HepG2 (cell line): ENCODE measurements around the gene ZPBP.

Experiments used
- CC2D1A ChIP-seq: sonication (generic); formaldehyde crosslinking; IDR thresholded peaks from 2 replicates; pipeline ENCODE4 v1.8.1; 2023; ENCODE audit warnings: mild to moderate bottlenecking, missing genetic modification reagents
- CTCF ChIP-seq: sonication (generic); formaldehyde crosslinking; IDR thresholded peaks from 2 replicates; pipeline ENCODE4 v1.5.0; 2020; ENCODE audit warnings: mild to moderate bottlenecking, missing genetic modification reagents, moderate library complexity
- ETV6 ChIP-seq: sonication (generic); formaldehyde crosslinking; conservative IDR thresholded peaks from 2 replicates; pipeline ENCODE4 v1.4.0; 2020; ENCODE audit warnings: missing genetic modification reagents
- FOXO4 ChIP-seq: sonication (generic); formaldehyde crosslinking; conservative IDR thresholded peaks from 2 replicates; pipeline ENCODE4 v1.8.1; 2023; ENCODE audit warnings: missing genetic modification reagents
- JUN ChIP-seq: sonication (generic); formaldehyde crosslinking; IDR thresholded peaks from 2 replicates; pipeline ENCODE4 v1.4.0; 2020; ENCODE audit warnings: mild to moderate bottlenecking, missing genetic modification reagents
- PHF8 ChIP-seq: sonication (generic); formaldehyde crosslinking; IDR thresholded peaks from 2 replicates; pipeline ENCODE4 v1.5.0; 2020; ENCODE audit warnings: missing genetic modification reagents
- POLR2A ChIP-seq, 2 experiments: IDR thresholded peaks; 2 replicates each; pipeline ENCODE4 v1.6.1; 2011; ENCODE audit warnings: low read depth in 2 of 2, low read length in 2 of 2, mild to moderate bottlenecking in 1 of 2, moderate library complexity in 1 of 2; ENCODE audit not compliant: insufficient read depth in 1 of 2
- RAD21 ChIP-seq: fragments of 450-650 bp; formaldehyde crosslinking; IDR thresholded peaks from 2 replicates; pipeline ENCODE4 v1.5.0; 2020; ENCODE audit warnings: mild to moderate bottlenecking
- RFX5 ChIP-seq: IDR thresholded peaks from 2 replicates; pipeline ENCODE4 v1.6.1; 2011; ENCODE audit warnings: low read depth, low read length, improper control_type of control experiment
- RNF219 ChIP-seq: sonication (generic); formaldehyde crosslinking; IDR thresholded peaks from 2 replicates; pipeline ENCODE4 v1.5.0; 2020; ENCODE audit warnings: mild to moderate bottlenecking, missing genetic modification reagents
- YY1 ChIP-seq: IDR thresholded peaks from 2 replicates; pipeline ENCODE4 v1.6.1; 2011; ENCODE audit warnings: low read length, low read depth, moderate library complexity, mild to moderate bottlenecking; ENCODE audit not compliant: insufficient read depth, insufficient replicate concordance
- ZNF234 ChIP-seq: sonication (generic); formaldehyde crosslinking; conservative IDR thresholded peaks from 2 replicates; pipeline ENCODE4 v1.5.1; 2020; ENCODE audit warnings: mild to moderate bottlenecking, missing genetic modification reagents
- ZNF557 ChIP-seq: sonication (generic); formaldehyde crosslinking; IDR thresholded peaks from 2 replicates; pipeline ENCODE4 v1.4.0; 2020; ENCODE audit warnings: missing genetic modification reagents

GRCh38 chr7:50068850-50069551 lies 24.0 kb downstream of the ZPBP start:
- no peak for TF ChIP-seq PHF8 (CRISPR knock-in tag)
- no peak for TF ChIP-seq RNF219 (CRISPR knock-in tag)
- TF ChIP-seq CTCF (CRISPR knock-in tag) = no peak
- no peak for TF ChIP-seq ZNF557
- TF ChIP-seq ETV6 (CRISPR knock-in tag) = no peak
- no peak for TF ChIP-seq POLR2A (IDR thresholded peaks at IDR 0.05; ENCODE audit: insufficient read depth in 1 of 2, low read depth in 2 of 2, low read length in 2 of 2)
- no peak for TF ChIP-seq RFX5
- no peak for TF ChIP-seq FOXO4 (CRISPR knock-in tag)
- no peak for TF ChIP-seq JUN (CRISPR knock-in tag)
- no peak for TF ChIP-seq YY1
- TF ChIP-seq RAD21 (CRISPR knock-in tag) = no peak
- no peak for TF ChIP-seq ZNF234 (CRISPR knock-in tag)
- no peak for TF ChIP-seq CC2D1A (CRISPR knock-in tag)
